Measurements from ENCODE around the gene ZBTB4. TPM values are rescaled to one million over a fixed set of nuclear protein-coding genes. Genes with fewer than 3 reads are reported as not detected.
A peak's percentile ranks its signal among the peaks of the same experiment; 100 is the strongest.

Gene ZBTB4
- total and polyA plus RNA-seq, 2 donors, result 21.1 to 76.2 TPM

DNA sequence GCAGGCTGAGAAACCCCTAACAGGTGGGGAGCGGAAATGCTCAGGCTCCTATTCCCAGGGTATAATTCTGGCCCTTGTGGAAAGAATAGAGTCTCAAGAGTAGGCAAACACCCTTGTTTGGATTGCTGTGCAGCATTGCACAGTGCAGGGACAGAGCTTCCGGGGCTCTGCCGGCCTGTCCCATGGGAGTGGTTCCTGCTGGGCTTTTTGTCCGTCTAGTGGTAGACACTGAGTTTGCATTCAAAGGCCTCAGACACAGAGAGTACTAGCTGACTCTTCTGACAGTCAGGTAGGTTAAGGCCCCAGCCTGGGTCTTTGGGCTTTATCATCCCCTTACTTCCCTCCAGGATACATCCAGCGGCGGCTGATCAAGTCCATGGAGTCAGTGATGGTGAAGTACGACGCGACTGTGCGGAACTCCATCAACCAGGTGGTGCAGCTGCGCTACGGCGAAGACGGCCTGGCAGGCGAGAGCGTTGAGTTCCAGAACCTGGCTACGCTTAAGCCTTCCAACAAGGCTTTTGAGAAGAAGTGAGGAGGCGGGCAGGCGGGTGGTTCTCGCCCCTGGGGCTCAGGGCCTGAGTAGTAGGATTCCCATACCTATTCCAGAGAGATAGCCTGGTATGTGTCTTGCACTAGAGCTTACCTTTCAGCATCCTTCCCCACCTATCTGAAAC, 22.9 kb upstream of the ZBTB4 start:
- H3K36me3 ChIP-seq (ENCODE audit: insufficient read depth), result peaks cover 22% of the 10 kb centered on the region
- H3K27ac ChIP-seq (ENCODE audit: low read depth), result no peak overlapping the region
- WGBS, result 90% methylated on average over 20 of the region's 20 CpGs
- no peak overlapping the region for H3K4me3 ChIP-seq (ENCODE audit: low read depth, low read length)
- no peak for DNase-seq (ENCODE audit: extremely low spot score)
- H3K4me1 ChIP-seq (ENCODE audit: insufficient read depth), result no peaks in the 10 kb centered on the region

DNA sequence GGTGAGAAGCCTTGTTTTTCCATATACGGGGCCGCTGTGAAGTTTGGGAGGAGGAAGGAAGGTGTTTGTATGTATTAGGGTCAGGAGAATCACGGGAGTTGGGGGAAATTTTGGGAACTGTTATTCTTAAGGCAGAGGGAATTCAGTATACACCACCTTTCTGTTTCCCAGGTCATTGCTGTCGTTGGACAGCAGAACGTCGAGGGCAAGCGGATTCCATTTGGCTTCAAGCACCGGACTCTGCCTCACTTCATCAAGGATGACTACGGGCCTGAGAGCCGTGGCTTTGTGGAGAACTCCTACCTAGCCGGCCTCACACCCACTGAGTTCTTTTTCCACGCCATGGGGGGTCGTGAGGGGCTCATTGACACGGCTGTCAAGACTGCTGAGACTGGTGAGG, 22.3 kb upstream of the ZBTB4 start:
- Histone ChIP-seq H3K4me3 (ENCODE audit: low read depth, low read length) (no peak overlapping the region), H3K27ac (ENCODE audit: low read depth) (no peak overlapping the region), H3K4me1 (ENCODE audit: insufficient read depth) (no peaks in the 10 kb centered on the region), H3K36me3 (ENCODE audit: insufficient read depth) (peaks cover 23% of the 10 kb centered on the region)
- 87% methylated on average over 14 of the region's 14 CpGs for WGBS
- DNase-seq (ENCODE audit: extremely low spot score), result no peak

DNA sequence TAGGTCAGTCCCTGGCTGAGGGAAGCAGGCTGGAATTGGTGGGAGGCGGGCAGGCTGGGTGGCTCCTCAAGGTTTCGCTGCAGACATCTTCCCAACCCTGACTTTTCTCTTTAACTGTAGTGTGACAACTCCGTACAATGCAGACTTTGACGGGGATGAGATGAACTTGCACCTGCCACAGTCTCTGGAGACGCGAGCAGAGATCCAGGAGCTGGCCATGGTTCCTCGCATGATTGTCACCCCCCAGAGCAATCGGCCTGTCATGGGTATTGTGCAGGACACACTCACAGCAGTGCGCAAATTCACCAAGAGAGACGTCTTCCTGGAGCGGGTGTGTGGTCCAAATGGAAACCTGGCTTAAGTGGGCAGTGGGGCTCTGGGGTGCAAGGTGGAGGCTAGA, 19.7 kb upstream of the ZBTB4 start:
- Histone ChIP-seq H3K36me3 (ENCODE audit: insufficient read depth) (peaks cover 23% of the 10 kb centered on the region), H3K4me1 (ENCODE audit: insufficient read depth) (no peaks in the 10 kb centered on the region), H3K27ac (ENCODE audit: low read depth) (no peak overlapping the region), H3K4me3 (ENCODE audit: low read depth, low read length) (no peak overlapping the region)
- 92% methylated on average over 11 of the region's 11 CpGs for WGBS
- no peak for DNase-seq (ENCODE audit: extremely low spot score)

DNA sequence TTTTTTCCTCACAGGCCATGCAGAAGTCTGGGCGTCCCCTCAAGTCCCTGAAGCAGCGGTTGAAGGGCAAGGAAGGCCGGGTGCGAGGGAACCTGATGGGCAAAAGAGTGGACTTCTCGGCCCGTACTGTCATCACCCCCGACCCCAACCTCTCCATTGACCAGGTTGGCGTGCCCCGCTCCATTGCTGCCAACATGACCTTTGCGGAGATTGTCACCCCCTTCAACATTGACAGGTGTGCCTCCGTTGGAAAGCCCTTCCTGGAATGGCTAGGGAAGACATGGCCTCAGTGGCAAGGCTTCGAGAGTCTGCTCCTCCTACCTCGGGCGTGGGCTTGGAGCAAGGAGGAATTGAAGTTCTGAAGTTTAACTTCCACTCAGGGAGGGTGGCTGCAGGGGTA, 18.2 kb upstream of the ZBTB4 start:
- no peak overlapping the region for H3K27ac ChIP-seq (ENCODE audit: low read depth)
- H3K36me3 ChIP-seq (ENCODE audit: insufficient read depth), result peaks cover 14% of the 10 kb centered on the region
- H3K4me1 ChIP-seq (ENCODE audit: insufficient read depth), result no peaks in the 10 kb centered on the region
- WGBS, result 95% methylated on average over 14 of the region's 14 CpGs
- no peak for DNase-seq (ENCODE audit: extremely low spot score)
- no peak overlapping the region for H3K4me3 ChIP-seq (ENCODE audit: low read depth, low read length)

DNA sequence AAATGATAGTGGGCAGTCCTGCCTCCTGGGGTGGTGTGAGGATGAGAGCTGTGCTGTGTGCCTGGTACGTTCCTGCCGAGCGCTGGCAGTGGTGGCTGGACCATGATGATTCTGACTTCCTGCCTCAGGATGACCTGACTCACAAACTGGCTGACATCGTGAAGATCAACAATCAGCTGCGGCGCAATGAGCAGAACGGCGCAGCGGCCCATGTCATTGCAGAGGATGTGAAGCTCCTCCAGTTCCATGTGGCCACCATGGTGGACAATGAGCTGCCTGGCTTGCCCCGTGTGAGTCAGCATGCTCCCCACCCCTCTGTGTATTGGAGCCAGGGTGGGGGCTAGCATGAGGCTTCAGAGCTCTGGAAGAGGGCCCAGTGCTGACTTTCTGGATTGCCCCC, 17.8 kb upstream of the ZBTB4 start:
- Histone ChIP-seq H3K36me3 (ENCODE audit: insufficient read depth) (peaks cover 14% of the 10 kb centered on the region), H3K4me1 (ENCODE audit: insufficient read depth) (no peaks in the 10 kb centered on the region), H3K4me3 (ENCODE audit: low read depth, low read length) (no peak overlapping the region), H3K27ac (ENCODE audit: low read depth) (no peak overlapping the region)
- DNase-seq (ENCODE audit: extremely low spot score), result no peak
- WGBS, result 86% methylated on average over 10 of the region's 10 CpGs

DNA sequence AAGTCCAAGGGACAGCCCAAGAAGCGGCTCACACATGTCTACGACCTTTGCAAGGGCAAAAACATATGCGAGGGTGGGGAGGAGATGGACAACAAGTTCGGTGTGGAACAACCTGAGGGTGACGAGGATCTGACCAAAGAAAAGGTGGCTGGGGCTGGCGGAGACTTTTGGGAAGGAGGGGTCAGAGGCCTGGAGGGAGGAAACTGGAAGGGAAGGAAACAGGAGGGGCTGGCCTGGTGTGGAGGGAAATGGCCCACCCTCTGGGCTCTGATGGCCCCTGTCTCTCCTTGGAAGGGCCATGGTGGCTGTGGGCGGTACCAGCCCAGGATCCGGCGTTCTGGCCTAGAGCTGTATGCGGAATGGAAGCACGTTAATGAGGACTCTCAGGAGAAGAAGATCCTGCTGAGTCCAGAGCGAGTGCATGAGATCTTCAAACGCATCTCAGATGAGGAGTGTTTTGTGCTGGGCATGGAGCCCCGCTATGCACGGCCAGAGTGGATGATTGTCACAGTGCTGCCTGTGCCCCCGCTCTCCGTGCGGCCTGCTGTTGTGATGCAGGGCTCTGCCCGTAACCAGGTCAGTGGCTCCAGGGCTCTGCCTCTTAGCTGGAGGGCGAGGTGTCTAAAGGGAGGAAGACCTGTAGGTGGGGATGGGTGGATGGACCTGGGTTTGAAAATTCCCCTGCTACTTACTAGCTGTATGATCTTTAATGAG, 17.2 kb upstream of the ZBTB4 start:
- DNase-seq (ENCODE audit: extremely low spot score), result no peak
- Histone ChIP-seq H3K27ac (ENCODE audit: low read depth) (no peak overlapping the region), H3K4me1 (ENCODE audit: insufficient read depth) (no peaks in the 10 kb centered on the region), H3K36me3 (ENCODE audit: insufficient read depth) (peaks cover 14% of the 10 kb centered on the region), H3K4me3 (ENCODE audit: low read depth, low read length) (no peak overlapping the region)
- 89% methylated on average over 20 of the region's 20 CpGs for WGBS

DNA sequence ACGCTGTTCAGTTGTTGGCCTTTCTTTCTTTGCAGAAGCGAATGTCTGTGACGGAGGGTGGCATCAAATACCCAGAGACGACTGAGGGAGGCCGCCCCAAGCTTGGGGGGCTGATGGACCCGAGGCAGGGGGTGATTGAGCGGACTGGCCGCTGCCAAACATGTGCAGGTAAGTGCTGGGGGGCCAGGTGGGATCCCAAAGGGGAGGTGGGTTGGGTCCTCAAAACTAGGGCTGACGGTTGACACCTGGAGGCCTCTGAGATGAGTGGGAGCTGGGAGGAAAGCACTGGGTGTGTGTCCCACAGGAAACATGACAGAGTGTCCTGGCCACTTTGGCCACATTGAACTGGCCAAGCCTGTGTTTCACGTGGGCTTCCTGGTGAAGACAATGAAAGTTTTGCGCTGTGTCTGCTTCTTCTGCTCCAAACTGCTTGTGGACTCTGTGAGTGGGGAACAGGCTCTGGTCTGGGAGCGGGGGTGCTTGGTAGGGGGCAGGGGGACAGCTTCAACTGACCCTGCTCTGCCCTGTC, 16.5 kb upstream of the ZBTB4 start:
- peaks cover 9% of the 10 kb centered on the region for H3K36me3 ChIP-seq (ENCODE audit: insufficient read depth)

DNA sequence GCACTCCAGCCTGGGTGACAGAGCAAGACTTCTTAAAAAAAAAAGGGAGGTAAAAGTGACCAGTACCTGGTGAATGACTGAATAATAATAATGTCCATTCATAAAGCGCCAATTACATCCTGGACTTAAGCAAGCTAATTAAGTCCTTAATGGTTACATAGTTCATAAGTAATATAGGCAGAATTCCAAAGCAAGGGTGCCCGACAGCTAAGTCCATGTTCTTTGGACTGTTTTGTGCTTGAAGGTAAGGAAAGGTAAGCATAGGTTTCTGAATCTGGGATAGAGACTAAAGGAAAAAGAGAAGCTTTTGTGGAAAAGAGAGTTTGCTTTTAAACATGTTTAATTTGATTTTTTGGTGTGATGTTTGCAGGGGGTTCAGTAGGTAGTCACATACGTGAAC, 14.5 kb upstream of the ZBTB4 start:
- peaks cover 2% of the 10 kb centered on the region for H3K4me1 ChIP-seq (ENCODE audit: insufficient read depth)
- H3K4me3 ChIP-seq (ENCODE audit: low read depth, low read length), result no peak overlapping the region
- peaks cover 5% of the 10 kb centered on the region for H3K36me3 ChIP-seq (ENCODE audit: insufficient read depth)
- 94% methylated on average over 3 of the region's 3 CpGs for WGBS
- DNase-seq (ENCODE audit: extremely low spot score), result no peak
- H3K27ac ChIP-seq (ENCODE audit: low read depth), result no peak overlapping the region

More for the DNA sequence above, 16.5 kb upstream of the ZBTB4 start:
- no peak for DNase-seq (ENCODE audit: extremely low spot score)
- WGBS, result 91% methylated on average over 12 of the region's 12 CpGs
- no peaks in the 10 kb centered on the region for H3K4me1 ChIP-seq (ENCODE audit: insufficient read depth)
- no peak overlapping the region for H3K27ac ChIP-seq (ENCODE audit: low read depth)
- H3K4me3 ChIP-seq (ENCODE audit: low read depth, low read length), result no peak overlapping the region

DNA sequence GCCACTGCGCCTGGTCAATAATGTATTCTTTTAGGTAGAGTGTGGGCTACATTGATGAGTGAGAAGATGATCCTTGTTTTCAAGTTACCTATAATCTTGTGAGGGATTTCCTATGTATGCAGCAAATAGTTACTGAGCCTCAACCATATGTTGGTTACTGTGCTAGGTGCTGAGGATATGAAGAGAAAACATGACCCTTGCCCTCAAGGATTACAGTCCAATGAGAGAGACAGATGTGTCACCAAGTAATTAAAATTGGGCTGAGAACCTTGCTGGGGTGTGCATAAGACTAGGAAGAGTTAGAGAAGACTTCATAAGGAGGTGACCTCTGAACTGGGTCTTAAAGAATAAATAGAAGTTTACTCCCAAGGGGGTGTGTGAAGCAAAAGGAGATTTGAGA, 12.2 kb upstream of the ZBTB4 start:
- Histone ChIP-seq H3K27ac (ENCODE audit: low read depth) (no peak overlapping the region), H3K36me3 (ENCODE audit: insufficient read depth) (no peaks in the 10 kb centered on the region), H3K4me1 (ENCODE audit: insufficient read depth) (peaks cover 2% of the 10 kb centered on the region), H3K4me3 (ENCODE audit: low read depth, low read length) (no peak overlapping the region)
- DNase-seq (ENCODE audit: extremely low spot score), result no peak
- 95% methylated on average over 1 of the region's 1 CpG for WGBS

DNA sequence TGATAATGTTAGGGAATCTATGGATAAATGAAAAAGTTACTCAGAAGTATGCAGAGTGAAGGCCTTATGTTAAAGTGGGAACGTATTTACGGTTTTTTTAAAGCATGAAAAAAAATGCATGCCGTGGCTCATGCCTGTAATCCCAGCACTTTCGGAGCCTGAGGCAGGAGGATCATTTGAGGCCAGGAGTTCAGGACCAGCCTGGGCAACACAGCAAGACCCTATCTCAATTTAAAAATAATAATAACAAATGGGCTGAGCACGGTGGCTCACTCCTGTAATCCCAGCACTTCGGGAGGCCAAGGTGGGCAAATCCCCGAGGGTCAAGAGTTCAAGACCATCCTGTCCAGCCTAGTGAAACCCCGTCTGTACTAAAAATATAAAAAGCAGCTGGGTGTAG, 10.7 kb upstream of the ZBTB4 start:
- 78% methylated on average over 8 of the region's 8 CpGs for WGBS
- no peak for DNase-seq (ENCODE audit: extremely low spot score)
- no peak overlapping the region for H3K27ac ChIP-seq (ENCODE audit: low read depth)
- no peaks in the 10 kb centered on the region for H3K36me3 ChIP-seq (ENCODE audit: insufficient read depth)
- no peak overlapping the region for H3K4me3 ChIP-seq (ENCODE audit: low read depth, low read length)
- peaks cover 2% of the 10 kb centered on the region for H3K4me1 ChIP-seq (ENCODE audit: insufficient read depth)

DNA sequence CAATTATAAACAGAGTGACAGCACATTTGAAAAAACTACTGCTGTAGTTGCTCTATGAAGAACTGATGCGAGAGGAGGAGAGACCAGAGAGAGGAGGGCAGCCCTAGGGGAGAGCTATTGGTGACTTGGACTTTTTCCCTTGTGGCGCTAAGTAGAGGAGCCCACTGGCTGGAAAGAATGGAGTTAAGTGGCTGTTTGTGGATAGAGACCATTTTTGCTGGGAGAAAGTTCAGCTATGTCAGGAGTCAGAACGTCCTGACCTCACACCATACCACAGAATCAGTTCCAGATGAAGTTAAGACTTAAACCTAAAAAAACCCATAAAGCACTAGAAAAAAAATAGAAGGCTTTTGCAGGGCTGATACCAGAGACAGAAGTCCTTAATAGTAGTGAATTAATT, 6.8 kb upstream of the ZBTB4 start:
- Histone ChIP-seq H3K4me3 (ENCODE audit: low read depth, low read length) (no peak overlapping the region), H3K4me1 (ENCODE audit: insufficient read depth) (peaks cover 2% of the 10 kb centered on the region), H3K36me3 (ENCODE audit: insufficient read depth) (no peaks in the 10 kb centered on the region), H3K27ac (ENCODE audit: low read depth) (no peak overlapping the region)
- 50% methylated on average over 3 of the region's 3 CpGs for WGBS
- DNase-seq (ENCODE audit: extremely low spot score), result no peak

DNA sequence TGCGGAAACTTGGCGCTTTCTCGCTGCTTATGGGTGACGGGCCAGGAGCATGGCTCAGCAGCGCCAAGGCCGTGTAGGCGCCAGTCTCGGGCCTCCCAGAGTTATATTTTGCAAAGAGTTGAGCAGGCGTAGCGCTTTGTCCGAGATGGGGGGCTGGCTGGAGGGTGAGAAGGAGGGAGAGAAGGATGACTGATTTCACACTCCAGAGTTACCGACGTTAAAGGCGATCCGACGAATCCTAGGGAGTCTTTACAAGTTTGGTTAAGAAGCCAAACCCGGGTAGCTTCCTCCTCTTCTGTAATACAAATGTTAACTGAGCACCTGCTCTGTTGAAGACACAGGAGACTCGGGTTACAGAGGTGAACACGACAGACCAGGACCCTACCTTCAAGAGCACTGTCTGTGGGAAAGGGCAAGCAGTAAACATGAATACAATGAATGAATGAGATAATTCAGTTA, 5.5 kb upstream of the ZBTB4 start:
- no peak for DNase-seq (ENCODE audit: extremely low spot score)
- Histone ChIP-seq H3K27ac (ENCODE audit: low read depth) (peak overlapping the region; percentile 66), H3K4me3 (ENCODE audit: low read depth, low read length) (peak overlapping the region; percentile 51), H3K4me1 (ENCODE audit: insufficient read depth) (peaks cover 2% of the 10 kb centered on the region), H3K36me3 (ENCODE audit: insufficient read depth) (no peaks in the 10 kb centered on the region)
- WGBS, result under 1% methylated on average over 19 of the region's 19 CpGs

DNA sequence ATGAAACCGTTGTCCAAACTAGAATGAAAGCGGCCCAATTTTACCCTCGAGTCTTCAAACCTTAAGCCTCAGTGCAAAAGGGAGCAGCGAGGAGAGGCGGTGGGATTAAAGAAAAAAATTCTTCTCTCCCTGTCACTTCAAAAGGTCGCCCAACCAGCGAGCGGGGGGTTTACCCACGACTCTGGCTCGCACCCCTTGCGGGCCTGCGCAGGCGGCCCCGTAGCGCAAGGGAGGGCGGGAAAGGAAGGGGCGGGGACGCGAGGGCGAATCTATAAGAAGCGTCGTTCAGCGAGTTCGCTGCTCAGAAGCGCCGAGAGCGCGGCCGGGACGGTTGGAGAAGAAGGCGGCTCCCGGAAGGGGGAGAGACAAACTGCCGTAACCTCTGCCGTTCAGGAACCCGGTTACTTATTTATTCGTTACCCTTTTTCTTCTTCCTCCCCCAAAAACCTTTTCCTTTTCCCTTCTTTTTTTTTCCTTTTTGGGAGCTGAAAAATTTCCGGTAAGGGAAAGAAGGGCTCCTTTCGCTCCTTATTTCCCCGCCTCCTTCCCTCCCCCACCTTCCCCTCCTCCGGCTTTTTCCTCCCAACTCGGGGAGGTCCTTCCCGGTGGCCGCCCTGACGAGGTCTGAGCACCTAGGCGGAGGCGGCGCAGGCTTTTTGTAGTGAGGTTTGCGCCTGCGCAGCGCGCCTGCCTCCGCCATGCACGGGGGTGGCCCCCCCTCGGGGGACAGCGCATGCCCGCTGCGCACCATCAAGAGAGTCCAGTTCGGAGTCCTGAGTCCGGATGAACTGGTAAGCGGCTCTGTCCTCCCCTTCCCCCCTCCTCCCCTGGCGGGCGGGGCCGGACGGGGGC, 4.9 kb upstream of the ZBTB4 start, which contains the start of gene POLR2A:
POLR2A (plus strand) TSS at position 300 of the 852 bp plus-strand sequence.
- no peaks in the 10 kb centered on the region for H3K4me1 ChIP-seq (ENCODE audit: insufficient read depth)
- peak within 1 kb of the TSS; percentile 60 for H3K4me3 ChIP-seq (ENCODE audit: low read depth, low read length)
- peak; percentile 95 for DNase-seq (ENCODE audit: extremely low spot score)
- no peaks in the 10 kb centered on the region for H3K36me3 ChIP-seq (ENCODE audit: insufficient read depth)
- peak within 1 kb of the TSS; percentile 100 for H3K27ac ChIP-seq (ENCODE audit: low read depth)
- under 1% methylated on average over 64 of the region's 64 CpGs for WGBS

Data from urinary bladder (tissue), 4 donors.